ENCODE data around the gene HEXB.

Gene HEXB

DNA sequence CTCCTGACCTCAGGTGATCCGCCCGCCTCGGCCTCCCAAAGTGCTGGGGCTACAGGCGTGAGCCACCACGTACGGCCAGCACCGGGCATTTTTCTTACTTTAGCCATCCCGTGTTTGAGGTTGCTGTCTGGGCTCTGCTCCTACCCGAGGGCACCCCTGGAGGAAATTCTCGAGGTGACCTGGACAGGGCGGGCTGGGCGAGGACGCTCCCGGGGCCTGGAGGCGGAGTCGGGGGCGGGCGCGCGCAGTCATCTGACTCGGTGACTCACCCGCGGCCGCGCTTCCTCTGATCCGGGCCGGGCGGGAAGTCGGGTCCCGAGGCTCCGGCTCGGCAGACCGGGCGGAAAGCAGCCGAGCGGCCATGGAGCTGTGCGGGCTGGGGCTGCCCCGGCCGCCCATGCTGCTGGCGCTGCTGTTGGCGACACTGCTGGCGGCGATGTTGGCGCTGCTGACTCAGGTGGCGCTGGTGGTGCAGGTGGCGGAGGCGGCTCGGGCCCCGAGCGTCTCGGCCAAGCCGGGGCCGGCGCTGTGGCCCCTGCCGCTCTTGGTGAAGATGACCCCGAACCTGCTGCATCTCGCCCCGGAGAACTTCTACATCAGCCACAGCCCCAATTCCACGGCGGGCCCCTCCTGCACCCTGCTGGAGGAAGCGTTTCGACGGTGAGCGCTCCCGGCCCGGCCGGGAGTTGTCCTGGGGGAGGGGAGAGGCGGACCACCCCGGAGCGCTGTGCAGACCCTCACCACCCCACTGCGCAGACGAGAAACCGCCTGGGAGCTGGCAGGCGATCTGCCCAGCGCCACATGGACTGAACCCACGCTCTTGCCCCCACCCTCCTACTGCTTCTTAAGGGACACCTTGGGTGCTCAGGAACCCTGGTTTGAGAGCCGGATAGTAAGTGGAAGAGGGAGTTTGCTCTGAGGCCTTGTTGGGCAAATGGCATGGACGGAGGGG, at the start of gene HEXB:
Gene HEXB, plus strand, starts transcription at position 334 of the 952 bp plus-strand sequence. Its CDS starts 28 bp downstream, at position 362.
- DNase-seq (ENCODE audit: low read depth in 2 of 2) = peak; percentile 71 to 72

DNA sequence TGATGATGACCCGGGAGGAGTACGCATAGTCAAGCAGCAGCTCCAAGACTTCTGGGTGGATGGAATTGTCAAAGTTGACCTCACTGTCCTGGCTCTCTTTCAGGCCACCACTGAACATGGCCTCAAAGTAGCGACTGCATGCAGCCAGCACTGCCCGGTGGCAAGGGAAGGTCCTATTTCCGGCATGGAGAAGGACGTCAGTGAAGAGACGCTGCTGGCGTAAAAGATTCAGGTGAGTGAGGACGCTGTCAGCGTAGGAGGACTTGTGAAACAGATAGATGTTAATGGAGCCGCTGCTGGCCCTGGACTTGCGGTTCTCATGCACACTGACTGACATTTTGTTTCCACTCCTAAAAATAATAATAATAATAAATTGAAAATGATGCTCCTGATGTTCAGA, 48.9 kb upstream of the HEXB start:
- no peak for DNase-seq (ENCODE audit: low read depth in 2 of 2)

DNA sequence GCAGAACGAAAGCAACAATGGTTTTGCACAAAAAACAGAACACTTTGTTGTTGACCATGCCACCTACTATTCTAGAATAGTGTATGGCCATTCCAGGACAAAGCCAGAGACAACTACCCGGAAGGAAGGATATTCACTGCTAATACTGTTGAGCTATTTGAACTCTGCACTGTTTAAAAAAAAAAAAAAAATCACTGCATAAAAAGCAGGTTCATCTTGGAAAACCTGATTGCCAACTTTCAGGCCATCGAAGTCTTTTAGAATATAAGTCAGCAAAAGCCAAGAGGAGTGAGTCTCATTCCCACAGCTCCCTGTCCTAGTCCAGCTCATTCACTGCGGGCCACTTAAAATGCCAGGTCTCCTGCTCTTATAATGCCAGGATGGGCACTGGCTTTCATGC, 48.5 kb upstream of the HEXB start:
- DNase-seq (ENCODE audit: low read depth in 2 of 2) = no peak

DNA sequence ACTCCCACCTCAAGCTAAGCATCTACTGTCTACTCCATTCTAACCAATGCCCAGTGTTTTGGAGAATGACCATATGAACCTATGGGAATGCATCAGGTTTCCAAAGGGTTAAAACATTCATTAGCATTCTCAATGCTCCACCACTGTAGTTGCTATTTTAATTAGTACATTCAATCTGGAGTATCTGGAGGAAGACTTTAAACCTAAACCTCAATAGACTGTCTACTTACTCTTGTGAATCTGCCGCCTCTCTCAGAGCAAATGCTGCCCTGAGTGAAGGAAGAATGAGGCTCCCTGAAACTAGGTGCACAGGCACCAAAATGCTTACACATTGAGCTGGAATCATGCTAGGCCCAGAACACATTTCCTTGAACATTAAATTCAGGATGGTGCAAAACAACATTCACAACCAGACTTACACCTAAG, 46.5 kb upstream of the HEXB start:
- no peak for DNase-seq (ENCODE audit: low read depth in 2 of 2)

DNA sequence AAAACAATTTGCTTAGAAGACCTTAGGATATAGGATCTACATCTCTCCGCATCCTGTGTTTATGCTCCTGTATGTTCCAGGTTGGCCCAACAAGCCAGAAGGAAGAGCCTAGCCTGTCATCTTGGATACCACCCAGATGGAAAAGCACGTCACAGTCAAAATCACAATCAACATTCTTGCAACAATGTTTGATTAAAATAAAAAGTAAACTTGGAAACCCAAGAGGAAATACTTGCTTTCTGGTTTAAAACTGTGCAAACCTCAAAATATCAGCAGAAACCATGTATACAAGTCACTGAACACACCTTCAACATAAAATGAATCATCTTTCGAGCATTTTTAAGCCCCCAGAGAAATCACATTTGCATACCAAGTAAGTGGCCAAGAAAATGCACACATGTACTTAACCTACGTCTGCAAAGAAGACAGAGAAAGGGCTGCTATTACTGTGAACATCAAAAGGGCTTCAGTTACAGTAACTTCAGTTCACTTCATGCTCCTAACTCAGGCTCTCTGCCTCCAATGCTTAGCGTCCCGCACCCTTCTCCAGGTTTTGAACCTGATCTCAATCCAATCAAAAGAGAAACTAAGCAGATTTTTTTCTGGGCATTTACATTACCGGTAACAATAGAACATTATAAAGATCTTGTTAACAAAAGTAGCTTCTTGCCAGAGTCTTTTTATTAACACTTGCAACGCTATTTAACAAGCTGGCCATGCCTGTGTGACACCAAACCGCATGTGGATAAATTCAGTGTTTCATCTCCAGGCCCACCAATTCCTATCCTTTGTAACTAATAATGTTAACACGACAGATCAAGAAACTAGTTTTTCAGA, 45.8 kb upstream of the HEXB start:
- no peak for DNase-seq (ENCODE audit: low read depth in 2 of 2)

DNA sequence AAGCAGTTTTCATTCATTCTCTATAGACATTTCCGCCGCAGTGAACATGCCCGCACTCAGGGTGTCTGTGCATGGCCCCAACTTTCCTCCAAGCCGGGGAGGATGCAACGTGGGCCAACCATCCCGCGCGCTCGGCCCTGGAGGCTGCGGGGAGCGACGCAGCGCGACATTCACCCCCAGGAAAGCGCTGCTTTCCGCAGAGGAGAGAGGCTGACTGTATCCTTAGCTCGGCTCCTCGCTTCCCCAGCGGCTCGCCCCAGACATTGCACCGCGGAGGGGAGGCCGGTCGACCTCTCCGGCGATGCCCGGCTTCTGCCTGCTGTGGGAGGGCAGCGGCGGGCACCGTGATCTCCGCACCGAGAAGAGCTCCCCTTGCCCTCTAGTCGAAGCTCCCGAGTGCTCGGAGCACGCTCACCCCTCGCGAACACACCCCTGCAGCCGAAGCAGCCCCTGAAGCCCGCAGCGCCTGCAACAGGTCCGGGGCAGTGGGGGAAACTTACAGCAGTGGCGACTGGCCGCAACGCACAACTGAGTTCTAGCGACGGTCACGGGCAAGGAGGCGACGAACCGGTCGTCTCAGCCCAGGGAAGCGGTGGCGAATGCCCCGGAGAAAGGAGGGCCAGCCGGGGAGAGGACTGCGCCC, 45.1 kb upstream of the HEXB start:
- DNase-seq (ENCODE audit: low read depth in 2 of 2) = no peak

DNA sequence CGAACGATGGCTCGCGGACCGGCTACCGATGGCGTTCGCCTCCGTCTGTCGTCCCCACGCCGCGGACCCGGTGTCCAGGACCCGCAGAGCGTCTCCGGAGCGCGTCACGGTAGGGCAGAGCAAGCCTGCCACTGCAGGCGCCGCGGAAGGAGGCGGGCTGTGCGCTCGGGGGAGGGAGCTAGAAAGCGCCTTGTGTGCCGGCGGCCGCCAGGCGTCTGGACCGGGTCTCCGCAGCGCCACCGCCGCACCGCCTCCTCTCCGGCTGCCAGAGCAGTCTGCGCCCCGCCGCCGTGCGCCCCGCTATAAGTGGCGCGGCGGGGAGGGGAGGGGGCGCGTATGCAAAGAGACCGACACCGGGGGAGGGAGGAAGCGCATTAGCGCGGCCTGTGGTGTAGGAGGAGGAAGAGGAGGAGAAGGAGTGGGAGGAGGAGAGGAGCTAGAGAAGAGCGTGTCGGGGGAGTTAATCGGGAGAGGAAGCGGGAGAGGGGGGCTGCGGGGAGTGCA, 44.5 kb upstream of the HEXB start, which contains the start of gene ENC1:
Gene ENC1, minus strand, starts transcription at position 279 of the 504 bp plus-strand sequence. CDS start 4,243 bp downstream, outside the sequence.
- DNase-seq (ENCODE audit: low read depth in 2 of 2) = peak; percentile 29 to 59

DNA sequence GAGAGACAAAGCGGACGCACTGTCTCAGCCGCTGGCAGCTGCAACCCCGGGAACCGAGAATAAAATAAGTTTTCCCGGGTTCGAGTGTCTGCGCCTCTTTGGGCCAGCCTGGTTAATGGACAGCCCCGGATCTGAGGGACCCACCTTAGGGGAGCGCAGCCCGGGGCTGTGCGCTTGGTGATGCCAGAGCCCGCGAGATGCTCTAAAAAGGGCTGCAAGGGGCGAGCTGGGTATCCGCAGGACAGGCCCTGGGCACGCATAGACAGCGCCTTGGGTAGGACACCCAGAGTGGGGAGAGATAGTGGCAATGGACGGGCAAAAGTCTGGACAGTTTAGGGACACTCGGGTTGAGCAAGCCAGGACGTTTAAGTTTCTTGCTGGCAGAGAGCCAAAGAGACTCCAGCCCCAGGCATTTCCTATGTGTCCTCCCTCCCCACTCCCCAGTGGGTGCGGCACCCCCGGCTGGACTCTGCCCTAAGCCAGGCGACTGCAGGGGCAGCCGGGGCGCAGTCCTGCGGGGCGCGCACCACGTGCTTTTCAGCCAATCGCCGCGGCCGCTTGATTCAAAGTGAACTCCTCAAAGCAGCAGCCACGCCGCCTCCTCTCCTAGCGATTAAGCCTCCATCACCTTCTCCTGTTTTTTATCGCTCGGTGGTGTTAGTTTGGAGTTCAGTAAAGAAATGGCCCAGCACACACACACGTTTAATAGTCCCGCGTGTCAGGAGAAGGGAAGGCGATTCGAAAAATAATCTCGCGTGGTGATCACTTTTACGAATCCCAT, 43.9 kb upstream of the HEXB start:
- DNase-seq (ENCODE audit: low read depth in 2 of 2) = no peak

DNA sequence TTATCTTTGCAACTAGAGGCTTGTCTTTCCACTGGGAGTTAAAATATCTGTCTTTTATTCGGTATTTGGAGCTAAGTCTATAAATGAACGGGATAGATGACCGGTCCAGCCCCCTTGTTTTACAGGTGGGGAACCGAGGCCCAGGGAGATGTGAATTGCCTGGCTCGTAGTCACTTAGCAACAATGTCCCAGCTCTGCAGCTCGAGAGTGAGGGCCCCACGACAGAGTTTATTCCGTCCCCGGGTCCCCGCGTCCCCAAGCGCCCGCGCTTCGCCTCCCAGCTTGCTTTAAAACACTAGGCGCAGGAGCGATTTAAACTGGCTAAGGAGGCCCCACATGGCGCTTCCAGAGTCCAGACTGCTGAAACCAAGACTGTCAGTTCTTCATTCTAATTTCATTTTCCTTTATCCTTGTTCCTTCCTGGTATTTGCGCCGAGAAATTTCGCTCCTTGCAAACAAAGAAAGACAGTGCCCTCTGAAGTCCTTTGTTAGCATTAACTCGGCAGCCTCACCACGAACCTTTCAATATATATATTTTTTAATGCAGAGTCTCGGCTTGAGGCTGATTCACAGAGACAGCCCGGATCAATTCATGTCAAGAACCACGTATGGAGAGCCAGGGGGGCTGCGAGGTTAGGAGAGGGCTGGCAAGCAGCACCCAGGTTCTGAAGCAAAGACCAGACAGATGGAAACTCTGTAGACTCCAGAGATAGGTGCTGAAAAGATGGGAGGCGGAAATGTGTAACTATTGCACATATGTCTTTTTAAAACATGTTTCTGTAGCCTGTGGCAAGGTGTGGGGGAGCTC, 43.1 kb upstream of the HEXB start:
- DNase-seq (ENCODE audit: low read depth in 2 of 2) = no peak

DNA sequence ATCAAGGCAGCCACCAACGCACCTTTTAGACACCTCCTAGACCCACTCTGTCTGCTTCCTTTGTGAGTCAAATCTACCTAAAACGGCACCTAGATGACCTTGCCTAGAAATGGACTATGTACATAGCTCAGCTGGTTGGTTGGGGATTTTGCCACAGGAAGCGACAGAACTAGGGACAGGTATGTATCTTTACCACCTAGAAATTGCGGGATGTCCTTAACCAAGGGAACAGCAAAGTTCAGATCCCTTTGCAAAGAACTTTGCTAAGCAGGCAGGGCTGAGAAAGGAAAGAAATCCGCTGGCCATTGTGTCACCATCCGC, 42.5 kb upstream of the HEXB start:
- DNase-seq (ENCODE audit: low read depth in 2 of 2) = no peak

DNA sequence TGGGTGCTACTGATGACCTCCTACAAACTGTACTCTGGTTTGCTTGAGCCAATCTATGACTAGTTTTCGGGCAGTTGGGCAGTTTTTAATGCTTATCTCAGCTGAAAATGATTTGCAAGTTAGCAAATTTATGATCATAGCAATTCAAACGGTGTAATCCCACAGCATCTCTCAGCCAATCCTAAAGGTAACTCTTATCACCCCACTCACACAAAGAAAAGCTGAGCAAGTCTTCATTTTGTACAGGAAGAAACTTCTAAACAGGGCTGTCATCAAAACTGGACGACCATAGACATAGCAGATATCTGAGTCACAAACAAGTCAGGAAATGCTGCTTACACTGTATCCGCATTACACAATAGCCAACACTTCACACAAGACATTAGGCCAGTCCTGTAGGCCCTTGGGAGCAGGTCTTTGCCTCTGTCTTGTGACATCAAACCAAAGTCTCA, 41.9 kb upstream of the HEXB start:
- no peak for DNase-seq (ENCODE audit: low read depth in 2 of 2)

DNA sequence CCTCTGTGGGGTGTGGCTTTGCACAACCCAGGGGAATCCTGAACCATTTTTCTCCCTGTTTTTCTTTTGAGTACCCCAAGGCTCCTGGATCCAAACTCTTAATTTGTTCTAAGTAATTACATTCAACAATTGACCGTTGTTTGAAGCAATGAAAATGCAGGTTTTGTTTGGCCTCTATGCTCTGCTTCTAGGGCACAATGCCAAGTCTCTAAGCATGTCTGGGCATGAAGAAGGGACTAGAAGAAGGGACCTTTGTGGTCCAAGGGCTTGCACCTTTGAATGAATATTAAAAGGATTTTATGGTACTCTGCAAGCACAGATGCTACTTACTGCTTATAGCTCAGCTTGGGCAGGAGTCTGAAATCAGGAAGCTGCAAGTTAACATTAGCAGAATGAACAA, 37.9 kb upstream of the HEXB start:
- no peak for DNase-seq (ENCODE audit: low read depth in 2 of 2)

DNA sequence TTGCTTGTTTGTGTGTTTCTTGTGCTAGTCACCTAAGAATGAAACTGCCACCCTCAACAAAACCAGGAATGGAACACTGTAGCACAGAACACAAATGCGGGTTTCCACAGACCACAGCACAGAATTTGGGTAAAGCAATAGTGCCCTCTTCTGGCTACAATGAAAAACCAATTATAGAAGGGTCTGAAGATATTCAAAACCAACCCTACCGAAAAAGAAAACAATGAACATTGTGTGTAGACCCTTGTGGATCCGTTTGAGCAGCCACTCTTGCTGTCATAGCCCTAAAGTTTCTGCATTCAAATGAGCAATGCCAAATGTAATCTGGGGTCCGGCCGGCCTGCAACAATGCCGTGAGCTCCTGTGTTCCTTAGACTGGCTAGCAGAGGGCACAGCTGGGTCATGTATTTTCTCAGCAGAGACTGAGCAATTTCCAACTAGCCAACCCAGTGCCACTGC, 36.2 kb upstream of the HEXB start:
- no peak for DNase-seq (ENCODE audit: low read depth in 2 of 2)

DNA sequence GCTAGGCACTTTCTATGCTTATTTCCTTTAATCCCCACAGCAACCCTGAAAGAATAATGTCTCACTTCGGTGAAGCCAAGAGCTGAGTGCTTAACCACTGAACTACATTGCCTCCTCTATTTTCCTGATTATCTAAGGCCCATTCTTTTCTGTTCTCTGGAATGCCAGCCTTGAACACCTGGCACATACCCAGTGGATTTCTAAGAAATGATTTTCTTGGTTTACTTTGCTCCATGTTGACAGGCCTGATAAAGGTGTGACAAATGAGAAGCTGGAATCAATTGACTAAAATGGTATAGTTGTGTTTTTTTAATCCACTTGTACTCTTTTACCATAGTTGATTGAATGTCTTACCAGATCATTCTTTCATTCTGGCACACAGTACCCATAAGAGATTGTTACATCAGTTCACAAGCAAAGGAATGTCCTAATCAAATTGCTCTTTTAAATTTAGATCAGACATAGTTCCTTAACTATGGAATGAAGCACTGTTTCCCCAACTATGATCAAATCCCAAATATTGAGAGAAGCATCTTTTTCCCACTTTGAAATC, 35.5 kb upstream of the HEXB start:
- no peak for DNase-seq (ENCODE audit: low read depth in 2 of 2)

DNA sequence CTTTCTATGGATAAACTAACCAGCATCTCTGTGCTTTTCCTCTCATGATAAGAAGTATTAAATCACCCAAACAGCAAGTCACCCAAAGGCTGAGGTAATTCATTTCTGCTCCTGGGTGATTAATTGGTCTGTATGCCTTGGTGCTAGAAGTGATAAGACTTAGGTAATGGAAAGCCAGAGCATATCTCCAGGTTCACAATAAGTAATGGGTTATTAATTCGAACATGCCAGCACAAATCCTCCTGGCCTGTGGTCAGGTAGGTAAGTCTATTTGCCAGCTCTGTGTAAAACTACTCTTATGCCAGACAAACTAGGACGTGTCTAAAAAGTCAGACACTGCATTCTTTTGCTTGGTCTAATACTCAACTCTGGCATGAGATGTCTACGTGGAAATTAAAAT, 33.3 kb upstream of the HEXB start:
- DNase-seq (ENCODE audit: low read depth in 2 of 2) = no peak

DNA sequence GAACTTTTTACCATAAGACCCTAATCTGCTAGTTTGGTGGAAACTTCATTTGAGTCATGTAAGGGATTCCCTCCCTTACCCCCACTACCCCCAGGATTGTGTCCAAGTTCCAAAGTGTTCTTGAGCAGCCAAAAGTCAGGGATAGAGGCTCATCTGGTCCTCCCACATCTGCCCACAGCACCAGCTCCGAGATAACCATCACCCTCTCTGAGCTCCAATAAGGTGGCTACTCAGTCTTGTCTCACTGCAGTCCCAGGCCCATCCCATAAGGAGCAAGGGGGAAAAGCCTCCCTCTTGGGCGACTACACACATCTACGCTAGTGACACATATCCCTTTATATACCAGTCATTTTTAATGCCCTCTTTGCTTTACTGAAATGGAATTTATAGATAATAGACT, 32.5 kb upstream of the HEXB start:
- DNase-seq (ENCODE audit: low read depth in 2 of 2) = no peak

DNA sequence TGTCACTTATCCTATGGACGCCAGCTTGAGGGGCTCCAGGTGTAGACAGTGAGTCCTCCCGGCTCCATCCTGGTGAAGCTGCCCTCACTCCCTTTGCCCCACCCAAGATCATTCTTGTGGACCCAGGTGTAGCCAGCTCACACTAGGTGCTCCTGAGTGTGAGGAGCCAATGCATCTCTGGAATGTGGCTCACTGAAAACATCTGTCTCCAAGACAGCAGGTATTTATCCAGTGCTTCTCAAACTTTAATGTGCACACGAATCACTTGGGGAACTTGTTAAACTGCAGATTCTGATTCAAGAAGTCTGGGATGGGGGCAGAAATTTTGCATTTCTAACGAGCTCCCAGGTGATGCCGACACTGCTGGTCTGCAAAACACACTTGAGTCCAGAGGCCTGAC, 31.0 kb upstream of the HEXB start:
- no peak for DNase-seq (ENCODE audit: low read depth in 2 of 2)

DNA sequence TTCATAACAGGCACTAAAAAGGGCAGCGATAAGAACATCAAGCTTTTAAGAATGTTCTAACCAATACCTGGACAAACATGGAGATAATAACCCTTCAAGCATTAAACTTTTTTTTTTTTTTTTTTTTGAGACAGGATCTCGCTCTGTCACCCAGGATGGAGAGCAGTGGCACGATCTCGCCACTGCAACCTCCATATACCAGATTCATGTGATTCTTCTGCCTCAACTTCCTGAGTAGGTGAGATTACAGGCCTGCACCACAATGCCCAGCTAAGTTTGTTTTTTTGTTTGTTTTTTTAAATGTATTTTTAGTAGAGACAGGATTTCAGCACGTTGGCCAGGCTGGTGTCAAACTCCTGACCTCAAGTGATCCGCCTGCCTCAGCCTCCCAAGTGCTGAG, 29.8 kb upstream of the HEXB start:
- no peak for DNase-seq (ENCODE audit: low read depth in 2 of 2)

DNA sequence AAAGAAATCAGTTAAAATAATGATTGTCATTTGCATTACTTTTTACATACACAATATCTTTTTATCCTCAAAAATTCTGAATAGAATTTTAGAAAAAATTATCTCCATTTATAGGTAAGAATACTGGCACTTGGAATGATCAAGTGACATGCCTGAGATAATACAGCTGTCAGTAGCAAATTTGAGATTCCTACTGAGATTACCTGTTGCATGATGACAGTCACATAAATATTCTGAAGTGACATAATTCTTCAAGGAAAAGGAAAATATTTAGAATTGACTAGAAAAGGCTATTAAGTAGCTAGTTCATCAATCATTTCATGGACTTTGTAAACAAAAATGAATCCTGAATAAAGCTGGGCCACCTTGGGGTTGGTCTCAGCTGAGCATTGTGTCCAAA, 29.3 kb upstream of the HEXB start:
- DNase-seq (ENCODE audit: low read depth in 2 of 2) = no peak

DNA sequence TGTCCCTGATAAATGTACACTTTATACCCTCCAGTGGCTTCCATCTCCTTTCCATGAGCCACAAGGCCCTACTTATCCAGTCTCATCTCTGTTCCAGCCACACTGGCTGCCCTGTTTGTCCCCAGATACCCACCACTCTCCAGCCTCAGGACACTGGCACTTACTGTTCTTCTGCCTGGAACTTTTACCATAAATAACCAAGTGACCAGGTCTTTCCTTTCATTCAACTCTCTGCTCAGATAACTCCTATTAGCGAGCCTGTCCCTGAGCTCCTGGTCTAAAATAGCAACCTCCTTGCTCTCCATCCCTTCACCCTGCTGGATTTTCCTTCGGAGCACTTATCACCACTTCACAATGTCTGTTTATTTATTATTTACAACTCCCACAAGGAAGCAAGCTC, 27.9 kb upstream of the HEXB start:
- no peak for DNase-seq (ENCODE audit: low read depth in 2 of 2)

All from stimulated activated CD8-positive, alpha-beta memory T cell treated with anti-CD3 and anti-CD28 coated beads, Interleukin-15, amount 100 ng/mL, for 4 hours (primary cell).